Measurements from ENCODE around the gene DBT.

Gene DBT

DNA sequence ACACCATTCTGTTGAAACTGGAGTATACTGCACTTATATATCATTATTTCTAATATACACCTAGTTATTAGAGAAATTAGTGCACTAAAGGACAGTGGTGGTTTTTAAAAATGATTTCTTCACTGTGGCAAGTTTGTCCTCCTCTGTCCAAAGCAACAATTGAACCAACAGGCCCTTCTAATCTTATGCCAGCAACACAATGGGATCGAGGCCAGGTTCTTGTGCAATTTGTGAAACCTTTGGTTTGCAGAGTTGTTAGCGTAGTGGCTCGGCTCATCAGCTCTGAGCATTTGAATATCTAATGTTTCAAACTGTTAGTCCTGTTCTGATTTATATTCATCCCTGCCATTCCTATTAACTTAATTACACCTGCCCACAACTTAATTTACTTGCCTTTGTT, 61.7 kb downstream of the DBT start:
- no peak for DNase-seq

DNA sequence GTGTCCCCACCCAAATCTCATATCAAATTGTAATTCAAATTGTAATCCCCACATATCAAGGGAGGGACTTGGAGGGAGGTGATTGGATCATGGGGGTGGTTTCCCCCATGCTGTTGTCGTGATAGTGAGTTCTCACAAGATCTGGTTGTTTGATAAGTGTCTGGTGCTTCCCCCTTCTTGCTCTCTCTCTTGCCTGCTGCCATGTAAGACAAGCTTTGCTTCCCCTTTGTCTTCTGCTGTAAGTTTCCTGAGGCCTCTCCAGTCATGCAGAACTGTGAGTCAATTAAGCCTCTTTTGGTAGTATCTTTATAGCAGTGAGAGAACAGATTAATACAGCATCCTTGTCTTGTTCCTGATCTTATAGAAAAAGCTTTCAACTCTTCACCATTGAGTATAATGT, 65.1 kb downstream of the DBT start:
- no peak for DNase-seq

DNA sequence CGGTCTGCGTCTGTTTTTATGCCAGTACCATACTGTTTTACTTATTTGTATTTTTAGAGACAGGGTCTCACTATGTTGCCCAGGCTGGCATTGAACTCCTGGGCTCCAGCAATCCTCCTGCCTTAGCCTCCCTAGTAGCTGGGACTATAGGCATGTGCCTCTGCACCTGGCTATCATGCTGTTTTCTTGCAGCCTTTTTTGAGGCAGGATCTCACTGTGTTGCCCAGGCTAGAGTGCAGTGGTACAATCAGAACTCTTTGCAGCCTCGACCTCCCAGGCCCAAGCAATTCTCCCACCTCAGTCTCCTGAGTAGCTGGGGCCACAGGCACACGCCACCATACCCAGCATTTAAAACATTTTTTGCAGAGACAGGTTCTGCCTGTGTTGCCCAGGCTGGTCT, 66.3 kb downstream of the DBT start:
- no peak for DNase-seq

DNA sequence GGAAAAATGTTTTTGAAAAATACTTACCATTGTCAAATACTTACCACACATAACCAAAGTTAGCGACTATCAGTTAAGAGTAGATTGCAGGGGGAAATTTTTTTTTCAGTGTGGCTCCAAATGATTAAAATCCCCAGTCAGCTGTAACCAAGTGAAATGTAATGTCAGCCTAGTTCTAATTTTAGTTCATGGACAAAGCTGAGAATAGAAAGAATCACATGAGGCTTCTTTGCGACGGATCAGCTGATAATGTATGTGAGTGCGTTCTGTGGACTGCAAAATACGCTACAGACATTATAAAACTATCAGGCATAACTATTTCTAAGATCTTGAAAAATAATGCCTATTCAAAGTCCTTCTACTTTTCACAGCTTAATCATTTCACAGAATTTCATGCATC, 71.5 kb downstream of the DBT start, which contains the start of gene LRRC39:
TSS of gene LRRC39 (minus strand) at position 166 of the 400 bp plus-strand sequence. CDS start 9,740 bp downstream, outside the sequence.
- DNase-seq = no peak

DNA sequence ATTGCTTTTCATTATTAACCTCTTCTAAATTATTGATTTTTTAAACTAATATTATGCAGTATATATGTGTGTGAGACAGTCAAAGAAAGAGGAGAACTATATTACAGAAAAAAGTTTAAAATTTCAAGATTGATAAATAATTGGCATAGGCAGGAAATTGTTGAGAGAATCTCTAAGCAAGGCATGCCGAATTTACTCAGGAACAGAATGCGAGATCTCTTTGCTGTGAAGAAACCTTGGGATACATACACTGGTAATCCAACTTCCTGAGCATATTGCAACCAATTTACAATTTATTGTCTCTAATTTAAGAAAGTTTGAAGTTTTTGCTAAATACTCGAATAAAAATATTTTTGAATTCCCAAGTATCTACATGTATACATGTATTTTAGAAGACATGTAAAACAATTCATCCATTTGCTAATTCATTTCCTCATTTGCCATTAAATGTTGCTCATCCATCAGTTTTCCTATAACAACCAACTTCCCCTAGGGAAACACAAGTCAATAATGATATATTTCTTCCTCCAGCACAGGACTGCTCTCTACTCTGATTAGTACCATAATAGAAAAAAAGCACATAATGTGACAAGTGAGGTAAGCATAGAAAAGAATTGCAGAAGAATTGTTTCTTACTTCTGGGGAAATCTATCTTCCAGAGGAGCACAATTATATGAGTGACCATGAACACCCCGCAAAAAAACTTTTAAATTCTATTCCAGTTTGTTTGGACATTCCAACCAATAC, 72.2 kb downstream of the DBT start:
- no peak for DNase-seq

DNA sequence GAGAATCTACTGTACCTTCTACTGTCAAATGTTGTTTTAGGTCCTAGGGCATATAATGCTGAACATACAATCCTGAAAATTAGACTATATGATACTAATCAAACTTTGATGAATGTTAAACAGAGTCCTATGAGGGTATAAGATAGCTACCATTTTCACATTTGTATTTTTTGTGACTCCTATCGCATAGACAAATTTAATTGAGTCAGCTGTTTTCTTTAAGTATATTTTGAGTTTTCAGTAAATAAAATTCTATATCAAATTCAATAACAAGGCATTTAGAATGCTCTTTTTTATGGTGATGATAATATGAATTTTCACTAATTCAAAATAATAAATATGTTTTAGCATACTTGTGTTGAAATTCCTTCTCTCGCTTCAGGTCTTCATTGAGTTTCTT, 81.6 kb downstream of the DBT start:
- no peak for DNase-seq

DNA sequence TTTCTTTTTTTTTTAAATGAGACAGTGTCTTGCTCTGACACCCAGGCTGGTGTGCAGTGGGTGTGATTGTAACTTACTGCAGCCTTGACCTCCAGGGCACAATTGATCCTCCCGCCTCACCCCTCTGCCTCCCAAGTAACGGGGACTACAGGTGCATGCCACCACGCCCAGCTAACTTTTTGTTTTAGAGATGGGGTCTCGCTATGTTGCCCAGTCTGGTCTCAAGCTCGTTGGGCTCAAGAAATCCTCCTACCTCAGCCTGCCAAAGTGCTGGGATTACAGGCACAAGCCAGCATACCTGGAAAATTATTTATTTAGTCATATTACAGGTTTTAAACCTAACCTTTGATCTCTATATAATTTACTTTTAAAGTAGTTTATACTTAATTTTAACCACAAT, 84.9 kb downstream of the DBT start:
- DNase-seq = no peak

DNA sequence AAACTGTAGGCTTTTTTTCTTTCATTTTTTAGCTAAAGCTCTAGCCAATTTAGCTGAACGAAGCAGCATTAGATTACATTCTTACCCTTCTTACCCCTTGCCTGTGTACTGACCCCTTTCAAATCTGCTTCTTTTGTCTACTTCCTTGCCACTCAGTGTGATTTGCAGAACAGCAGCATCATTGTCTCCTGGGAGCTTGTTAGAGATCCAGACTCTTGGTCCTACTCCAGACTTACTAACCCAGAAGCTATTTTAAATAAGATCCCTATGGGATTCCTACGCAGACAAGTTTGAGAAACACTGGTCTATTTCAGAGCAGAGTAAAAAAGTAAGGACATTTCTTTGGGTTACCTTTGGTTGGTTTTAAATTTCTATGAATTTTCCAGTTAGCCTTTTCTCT, 85.4 kb downstream of the DBT start:
- DNase-seq = peak; percentile 26

DNA sequence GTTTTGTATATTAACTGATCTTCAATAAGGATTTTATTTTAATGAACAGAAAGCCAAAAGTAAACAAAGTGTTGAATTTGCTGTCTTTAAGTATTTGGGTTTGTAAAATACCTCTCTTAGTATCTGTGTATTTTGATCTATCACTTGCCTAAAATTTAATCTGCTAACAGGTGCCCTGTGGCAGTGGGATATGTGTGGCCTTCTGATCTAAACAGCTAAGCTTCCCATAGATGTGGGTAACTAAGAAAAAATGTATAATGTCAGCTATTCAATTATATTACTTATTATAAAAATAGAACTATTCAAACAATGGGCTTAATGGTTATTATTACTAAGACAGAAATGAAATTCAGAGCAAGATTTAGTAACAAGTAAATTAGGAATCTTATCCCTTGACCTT, 86.8 kb downstream of the DBT start:
- DNase-seq = no peak

DNA sequence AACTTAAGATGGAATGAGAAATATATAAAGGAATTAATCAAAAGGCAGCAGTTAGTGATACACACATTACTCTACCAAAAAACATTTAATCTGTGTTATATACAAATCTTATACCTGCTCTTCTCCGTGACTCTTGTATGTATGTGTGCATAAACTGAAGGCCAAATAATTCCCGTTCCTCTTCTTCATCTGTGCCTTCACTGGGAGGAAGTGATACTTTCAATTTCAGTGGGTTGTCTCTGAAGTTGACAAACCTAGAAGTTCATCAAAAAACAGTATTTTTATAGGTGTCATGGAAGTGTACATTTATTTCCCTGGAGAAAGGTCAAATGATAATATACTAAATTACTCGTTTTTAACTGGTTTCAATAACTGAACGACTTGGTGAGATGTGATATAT, 97.4 kb downstream of the DBT start:
- DNase-seq = no peak

DNA sequence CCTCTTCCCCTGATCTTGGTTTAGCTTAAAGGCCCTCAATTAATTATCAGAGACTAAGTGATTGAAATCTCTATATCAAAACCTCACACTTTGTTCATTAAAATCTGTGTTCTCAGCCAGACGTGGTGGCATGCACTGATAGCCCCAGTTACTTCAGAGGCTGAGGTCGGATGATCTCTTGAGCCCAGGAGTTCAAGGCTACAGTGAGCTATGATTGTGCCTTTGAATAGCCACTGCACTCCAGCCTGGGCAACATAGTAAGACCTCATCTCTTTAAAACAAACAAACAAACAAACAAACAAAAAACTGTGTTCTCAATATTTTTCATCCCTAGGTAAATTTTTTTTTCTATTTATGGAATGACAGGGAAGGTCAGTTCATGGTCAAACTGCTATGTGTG, 98.0 kb downstream of the DBT start:
- no peak for DNase-seq

DNA sequence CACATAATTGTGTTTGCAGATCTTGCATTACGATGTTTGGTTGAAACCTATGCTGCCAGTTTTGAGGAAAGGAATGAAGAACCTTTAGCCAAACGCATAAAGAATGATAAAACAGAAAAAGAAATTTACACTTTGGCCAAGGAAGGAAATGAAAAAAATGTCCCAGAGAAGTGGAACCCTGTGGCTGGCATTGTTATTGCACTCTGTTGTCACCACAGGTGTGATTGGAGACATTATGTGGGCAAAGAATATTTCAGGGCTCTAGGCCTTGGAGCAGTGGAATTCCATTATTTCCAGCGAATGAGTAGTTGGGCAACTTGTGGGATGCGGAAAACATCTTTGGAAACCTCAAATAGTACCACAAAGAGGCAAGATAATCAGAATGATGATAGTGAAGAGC, 101.8 kb downstream of the DBT start:
- no peak for DNase-seq

DNA sequence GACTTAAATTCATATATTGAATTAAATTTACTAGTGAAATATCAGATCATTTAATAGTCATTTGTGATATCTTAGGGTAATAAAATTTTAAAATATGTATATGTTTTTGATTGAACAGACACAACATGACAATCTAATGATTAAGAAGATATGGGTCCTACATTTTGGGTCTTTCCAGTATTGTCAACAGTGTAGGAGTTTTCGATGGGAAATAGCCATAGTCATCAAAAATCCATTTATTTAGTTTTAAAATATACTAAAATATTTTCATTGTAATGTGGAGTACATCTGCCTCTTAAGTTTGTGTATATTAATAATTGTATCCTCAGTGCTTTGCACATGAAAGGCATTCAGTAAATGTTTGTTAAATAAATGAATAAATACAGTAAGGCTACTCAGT, 102.7 kb downstream of the DBT start:
- DNase-seq = no peak

DNA sequence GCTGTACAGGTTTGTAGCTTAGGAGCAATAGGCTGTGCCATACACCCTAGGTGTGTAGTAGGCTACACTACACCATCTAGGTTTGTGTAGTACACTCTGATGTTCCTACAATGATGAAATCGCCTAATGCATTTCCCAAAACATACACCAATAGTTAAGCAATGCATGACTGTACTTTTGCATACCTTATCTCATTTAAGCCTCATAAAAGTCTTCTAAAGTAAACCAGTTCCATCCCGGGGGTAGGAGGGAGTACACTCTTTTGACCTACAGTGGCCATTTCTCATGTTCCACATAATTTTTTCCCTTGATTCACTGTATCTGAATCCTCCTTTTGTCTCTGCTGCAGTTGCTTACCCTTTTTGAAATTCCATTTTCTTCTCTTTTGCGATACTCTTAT, 104.5 kb downstream of the DBT start:
- DNase-seq = no peak

DNA sequence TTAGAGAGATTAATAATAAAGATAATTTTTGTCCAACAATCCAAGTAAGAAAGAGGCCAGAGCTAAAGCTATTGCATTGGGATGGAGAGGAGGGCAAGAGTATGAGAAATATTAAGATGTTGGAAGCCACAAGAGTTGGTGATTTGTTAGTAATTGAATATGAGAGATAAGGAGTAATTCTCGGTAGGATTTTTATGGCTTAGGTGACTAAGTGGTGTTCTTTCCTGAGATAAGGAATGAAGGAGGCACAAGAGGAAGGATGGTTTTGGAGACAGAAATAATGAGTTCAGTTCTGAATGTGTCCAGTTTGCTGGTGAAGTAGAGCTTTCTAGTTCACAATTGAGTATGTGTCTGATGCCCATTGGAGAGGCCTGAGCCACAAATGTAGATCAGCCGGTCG, 107.3 kb downstream of the DBT start:
- DNase-seq = no peak

DNA sequence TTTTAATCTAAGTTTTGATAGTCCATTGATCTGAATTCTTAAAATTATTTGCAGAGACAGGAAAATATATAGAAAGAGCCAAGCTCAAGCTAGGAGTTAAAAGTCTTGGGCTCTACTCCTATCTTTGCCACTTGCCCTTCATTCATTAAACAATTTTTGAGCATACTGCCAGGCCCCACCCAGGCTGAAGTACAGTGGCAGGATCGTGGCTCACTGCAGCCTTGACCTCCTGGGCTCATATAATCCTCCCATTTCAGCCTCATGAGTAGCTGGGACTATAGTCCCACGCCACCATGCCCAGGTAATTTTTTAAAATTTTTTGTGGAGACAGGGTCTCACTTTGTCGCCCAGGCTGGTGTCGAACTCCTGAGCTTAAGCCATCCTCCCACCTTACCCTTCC, 108.4 kb downstream of the DBT start:
- no peak for DNase-seq

DNA sequence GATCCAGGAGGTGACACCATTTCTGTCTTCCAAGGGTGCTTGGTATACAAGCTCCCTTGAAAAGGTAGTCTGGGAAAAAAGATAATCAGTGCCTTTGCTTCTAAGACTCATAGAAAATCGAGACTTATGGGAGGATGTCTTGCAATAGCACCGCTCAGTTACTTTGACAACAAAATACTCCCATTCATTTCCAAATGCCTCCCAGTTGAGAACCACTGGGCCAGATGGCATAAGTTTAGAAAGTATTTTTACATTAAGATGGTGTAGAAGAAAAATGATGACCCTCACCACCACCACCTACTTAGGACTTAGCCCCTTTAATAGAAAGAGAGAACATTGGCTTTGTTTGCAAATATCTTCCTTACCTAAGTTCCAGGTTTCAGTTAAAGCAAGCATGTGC, 112.0 kb downstream of the DBT start:
- no peak for DNase-seq
